Suprapubic skin (tissue), 4 donors: Measurements from ENCODE around the gene CNTN1.
A peak's percentile ranks its signal among the peaks of the same experiment; 100 is the strongest.

Experiments used
- POLR2A ChIP-seq, 2 donors: fragments of 450-650 bp; IDR thresholded peaks; one replicate each; pipeline ENCODE4 v1.6.1; 2017; ENCODE audit warnings: antibody characterized with exemption in 2 of 2, mild to moderate bottlenecking in 2 of 2, moderate library complexity in 2 of 2
- POLR2AphosphoS5 ChIP-seq, 3 donors: sonication (generic); formaldehyde crosslinking; IDR thresholded peaks; one replicate each; pipeline ENCODE4 v1.6.1; 2017; ENCODE audit warnings: antibody characterized with exemption in 3 of 3
- TF ChIP-seq, protein P1 (sequence below), 2 donors: fragments of 200-600 bp in 1 of 2; fragments of 450-650 bp in 1 of 2; sonication (generic) in 1 of 2; IDR thresholded peaks; one replicate each; pipeline ENCODE4 v1.5.1; 2016 to 2019; ENCODE audit warnings: antibody characterized with exemption in 2 of 2, mild to moderate bottlenecking in 1 of 2, moderate library complexity in 1 of 2

DNA sequence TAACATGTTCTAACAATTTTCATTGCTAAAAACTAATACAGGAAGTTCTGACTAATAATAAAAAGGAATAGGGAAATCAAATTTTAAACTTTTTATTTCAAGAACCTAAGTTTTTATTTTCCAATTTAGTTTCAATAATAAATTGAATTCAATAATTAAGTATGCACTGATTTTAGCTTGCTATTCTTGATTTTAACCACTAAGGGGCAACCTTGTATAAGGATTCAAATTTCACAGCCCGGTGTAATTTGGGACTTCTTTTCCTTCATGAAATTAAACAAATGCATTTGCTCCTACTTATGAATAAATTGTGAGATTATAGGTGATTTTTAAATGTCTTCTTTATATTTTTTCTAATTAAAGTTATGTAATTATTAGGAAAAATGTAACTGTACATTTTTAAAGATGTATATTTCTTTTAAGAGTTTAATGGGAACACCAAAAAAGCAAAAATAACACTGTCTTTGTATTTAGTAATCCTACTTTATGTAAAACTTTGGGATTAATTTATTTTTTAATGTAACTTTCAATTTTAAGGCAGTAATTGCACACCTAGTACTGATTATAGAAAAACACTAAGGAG is 254.5 kb downstream of the CNTN1 start:
- TF ChIP-seq, protein P1, sequence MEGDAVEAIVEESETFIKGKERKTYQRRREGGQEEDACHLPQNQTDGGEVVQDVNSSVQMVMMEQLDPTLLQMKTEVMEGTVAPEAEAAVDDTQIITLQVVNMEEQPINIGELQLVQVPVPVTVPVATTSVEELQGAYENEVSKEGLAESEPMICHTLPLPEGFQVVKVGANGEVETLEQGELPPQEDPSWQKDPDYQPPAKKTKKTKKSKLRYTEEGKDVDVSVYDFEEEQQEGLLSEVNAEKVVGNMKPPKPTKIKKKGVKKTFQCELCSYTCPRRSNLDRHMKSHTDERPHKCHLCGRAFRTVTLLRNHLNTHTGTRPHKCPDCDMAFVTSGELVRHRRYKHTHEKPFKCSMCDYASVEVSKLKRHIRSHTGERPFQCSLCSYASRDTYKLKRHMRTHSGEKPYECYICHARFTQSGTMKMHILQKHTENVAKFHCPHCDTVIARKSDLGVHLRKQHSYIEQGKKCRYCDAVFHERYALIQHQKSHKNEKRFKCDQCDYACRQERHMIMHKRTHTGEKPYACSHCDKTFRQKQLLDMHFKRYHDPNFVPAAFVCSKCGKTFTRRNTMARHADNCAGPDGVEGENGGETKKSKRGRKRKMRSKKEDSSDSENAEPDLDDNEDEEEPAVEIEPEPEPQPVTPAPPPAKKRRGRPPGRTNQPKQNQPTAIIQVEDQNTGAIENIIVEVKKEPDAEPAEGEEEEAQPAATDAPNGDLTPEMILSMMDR (IDR thresholded peaks at IDR 0.05) = peak in 1 of 2 donors; percentile 39
- TF ChIP-seq POLR2A (IDR thresholded peaks at IDR 0.05) = no peak
- no peak for TF ChIP-seq POLR2AphosphoS5 (IDR thresholded peaks at IDR 0.05)
